Lung (tissue), 12 donors: ENCODE measurements around the gene TEAD1. TPM values are rescaled to one million over a fixed set of nuclear protein-coding genes. Genes with fewer than 3 reads are reported as not detected.
A peak's percentile ranks its signal among the peaks of the same experiment; 100 is the strongest.

ENCODE experiments used
- ATAC-seq: fragments of 200-7000 bp; cut with Tn5 transposase; one replicate; pipeline ENCODE4 v1.9.1; 2020; ENCODE audit warnings: moderate number of reproducible peaks; ENCODE audit not compliant: insufficient read depth, low FRiP score
- DNase-seq, 3 donors: peaks; one replicate each; pipeline ENCODE4 v3.0.0-alpha.2; 2013 to 2017
- H3K27ac ChIP-seq, 2 donors: one replicate each; pipeline ENCODE4 v1.5.1; 2013; ENCODE audit warnings: mild to moderate bottlenecking in 2 of 2, moderate library complexity in 2 of 2, control low read depth in 1 of 2, inconsistent platforms in 1 of 2, low read depth in 1 of 2, low read length in 1 of 2
- H3K27me3 ChIP-seq, 3 donors: one replicate each; pipeline ENCODE4 v1.5.1; 2013; ENCODE audit warnings: low read length in 2 of 3; ENCODE audit not compliant: control insufficient read depth in 3 of 3, insufficient read depth in 3 of 3
- H3K36me3 ChIP-seq, 4 donors: one replicate each; pipeline ENCODE4 v1.5.1; 2013; ENCODE audit warnings: low read length in 4 of 4, mild to moderate bottlenecking in 1 of 4, moderate library complexity in 1 of 4; ENCODE audit not compliant: control insufficient read depth in 4 of 4, insufficient read depth in 4 of 4
- H3K4me1 ChIP-seq, 5 donors: one replicate each; pipeline ENCODE4 v1.5.1; 2013; ENCODE audit warnings: low read length in 5 of 5, mild to moderate bottlenecking in 2 of 5, moderate library complexity in 1 of 5; ENCODE audit not compliant: control insufficient read depth in 5 of 5, insufficient read depth in 5 of 5
- H3K4me3 ChIP-seq: one replicate; pipeline ENCODE4 v1.5.1; 2013; ENCODE audit warnings: mild to moderate bottlenecking, control low read depth, moderate library complexity
- H3K9ac ChIP-seq, 2 donors: one replicate each; pipeline ENCODE4 v1.5.1; 2013; ENCODE audit warnings: low read length in 2 of 2, control low read depth in 1 of 2; ENCODE audit not compliant: insufficient read depth in 1 of 2
- H3K9me3 ChIP-seq, 4 donors: one replicate each; pipeline ENCODE4 v1.5.1; 2013; ENCODE audit warnings: low read length in 3 of 4, mild to moderate bottlenecking in 1 of 4, moderate library complexity in 1 of 4; ENCODE audit not compliant: control insufficient read depth in 4 of 4, insufficient read depth in 3 of 4
- CTCF ChIP-seq: IDR thresholded peaks from 2 replicates; pipeline ENCODE4 v1.5.1; 2012; ENCODE audit warnings: mild to moderate bottlenecking; ENCODE audit errors: control extremely low read depth, extremely low read depth
- WGBS, 2 donors: extraction: QIAGEN DNeasy Blood & Tissue Kit; methylation state at CpG; one replicate each; pipeline ENCODE4 v1.1.7; 2013; 5-methylcytosine and 5-hydroxymethylcytosine counted together
- polyA plus RNA-seq, 2 donors: library from polyadenylated mRNA; stranded (reverse); fragments of 200-250 nt; gene quantifications; one replicate each; pipeline ENCODE4 v1.2.1, GENCODE V29; 2013
- total RNA-seq, 2 donors: library from RNA; depleted of rRNA in 1 of 2; stranded (reverse); fragments of >200 nt in 1 of 2; gene quantifications; one replicate each; pipeline ENCODE4 v1.2.1, GENCODE V29; 2014 to 2021
- donor health status: control.
- donor health status: control.
- donor health status: Bipolar disorder and iron deficiency.
- donor health status: healthy.
- donor health status: DM: yes; HTN: yes; CAD: no.

Gene TEAD1
- total and polyA plus RNA-seq, 4 donors = 7.7 to 141 (median 38.8) TPM

- H3K36me3 ChIP-seq = peaks cover 0 to 6% (median 2%) of the 10 kb centered on the region in 4 donors
- no peak overlapping the region for H3K4me3 ChIP-seq
- H3K27me3 ChIP-seq = no peaks in the 10 kb centered on the region
- no peak overlapping the region for H3K9ac ChIP-seq
- H3K27ac ChIP-seq = no peak overlapping the region
- no peak for TF ChIP-seq CTCF
- no peaks in the 10 kb centered on the region for H3K9me3 ChIP-seq
- DNase-seq = no peak
- no peak for ATAC-seq
- peaks cover 16 to 48% (median 20%) of the 10 kb centered on the region in 5 donors for H3K4me1 ChIP-seq
- WGBS, 2 donors = 41 to 55% methylated on average over 3 of the region's 3 CpGs
These were observed 31.7 kb downstream of the TEAD1 start for GRCh38 chr11:12705874-12706273.

GRCh38 chr11:12706545-12707499, 32.6 kb downstream of the TEAD1 start:
- no peak overlapping the region for H3K9ac ChIP-seq
- H3K27me3 ChIP-seq = no peaks in the 10 kb centered on the region
- TF ChIP-seq CTCF = no peak
- WGBS, 2 donors = 61 to 73% methylated on average over 9 of the region's 9 CpGs
- H3K4me1 ChIP-seq = peaks cover 11 to 39% (median 15%) of the 10 kb centered on the region in 5 donors
- no peaks in the 10 kb centered on the region for H3K9me3 ChIP-seq
- ATAC-seq (no peak), DNase-seq (peak in 2 of 3 donors; percentile 46 to 64)
- H3K36me3 ChIP-seq = peaks cover 0 to 6% (median 2%) of the 10 kb centered on the region in 4 donors
- H3K27ac ChIP-seq = peak overlapping the region; percentile 41 to 46
- H3K4me3 ChIP-seq = no peak overlapping the region

- H3K9ac ChIP-seq = no peak overlapping the region
- no peaks in the 10 kb centered on the region for H3K9me3 ChIP-seq
- no peak for DNase-seq
- no peaks in the 10 kb centered on the region for H3K27me3 ChIP-seq
- H3K4me3 ChIP-seq = no peak overlapping the region
- no peak for TF ChIP-seq CTCF
- H3K27ac ChIP-seq = peak overlapping the region in 1 of 2 donors; percentile 41
- peaks cover 0 to 6% (median 2%) of the 10 kb centered on the region in 4 donors for H3K36me3 ChIP-seq
- ATAC-seq = no peak
- peaks cover 11 to 32% (median 11%) of the 10 kb centered on the region in 5 donors for H3K4me1 ChIP-seq
These were observed 33.3 kb downstream of the TEAD1 start for GRCh38 chr11:12707500-12707880.
